Measurements from ENCODE around the gene RNASE12.
A peak's percentile ranks its signal among the peaks of the same experiment; 100 is the strongest.
"Not testable (repeated sequence)": the region's sequence is repeated elsewhere in the genome, so short reads cannot be mapped to it uniquely, and the experiment has no call there.

The RNASE12 gene

DNA sequence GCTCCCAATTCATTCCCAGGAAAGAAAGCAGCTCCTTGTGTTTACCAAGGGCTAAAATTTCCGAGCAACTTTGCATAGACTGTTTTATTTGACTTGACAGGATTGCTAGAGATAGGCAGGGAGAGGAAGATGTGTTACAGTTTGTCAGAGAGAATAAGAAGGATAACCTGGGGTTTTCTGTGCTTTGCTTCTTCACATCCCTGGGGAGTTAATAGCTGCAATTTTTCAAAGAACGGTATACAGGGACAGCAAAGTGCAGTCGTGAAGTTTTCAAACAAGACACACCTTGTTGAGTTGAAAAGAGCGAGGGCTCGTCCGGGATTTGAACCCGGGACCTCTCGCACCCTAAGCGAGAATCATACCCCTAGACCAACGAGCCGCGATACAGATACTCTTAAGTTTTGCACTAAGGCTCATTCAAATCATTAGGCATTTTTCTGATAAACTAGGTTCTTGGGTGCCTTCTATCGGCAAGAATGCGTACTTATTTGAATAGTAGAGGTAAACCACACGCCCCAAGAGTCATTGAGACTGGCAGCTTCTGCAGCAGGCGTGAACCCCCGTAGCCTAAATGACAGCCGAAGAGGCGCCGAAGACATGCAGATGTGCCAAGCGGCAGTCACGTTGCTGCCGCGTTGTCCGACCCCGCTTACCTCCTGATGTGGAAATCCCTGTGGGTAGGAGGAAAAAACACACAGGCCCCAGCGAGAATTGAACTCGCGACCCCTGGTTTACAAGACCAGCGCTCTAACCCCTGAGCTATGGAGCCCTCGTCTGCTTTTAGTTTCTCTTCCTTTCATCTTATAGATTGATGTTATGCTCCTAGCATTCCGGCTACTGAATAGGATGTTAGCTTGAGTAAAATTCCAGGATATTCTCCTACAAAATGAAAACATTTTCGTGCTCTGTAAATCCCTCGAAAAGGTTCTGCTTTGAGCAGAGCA lies 22.2 kb upstream of the RNASE12 start:
- peak; percentile 87 to 94 for DNase-seq

DNA sequence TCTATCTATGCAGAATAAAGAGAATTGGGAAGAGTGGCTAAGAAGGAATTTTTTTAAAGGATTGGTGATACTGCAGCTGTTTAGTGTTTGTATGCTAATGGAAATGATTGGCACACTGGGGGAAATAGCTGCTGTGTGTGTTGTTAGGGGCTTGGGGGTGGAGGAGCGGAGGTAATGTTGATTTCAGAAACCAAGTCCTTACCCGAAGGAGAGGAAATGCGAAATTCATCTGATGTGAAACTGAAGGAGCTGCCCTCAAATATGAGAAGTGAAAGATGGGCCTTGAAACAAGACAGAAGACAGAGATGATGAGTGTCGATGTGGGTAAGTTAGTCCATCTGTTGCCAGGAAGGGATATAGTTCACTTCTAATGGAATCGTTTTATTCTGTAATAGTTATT lies 21.2 kb upstream of the RNASE12 start:
- DNase-seq, result no peak

DNA sequence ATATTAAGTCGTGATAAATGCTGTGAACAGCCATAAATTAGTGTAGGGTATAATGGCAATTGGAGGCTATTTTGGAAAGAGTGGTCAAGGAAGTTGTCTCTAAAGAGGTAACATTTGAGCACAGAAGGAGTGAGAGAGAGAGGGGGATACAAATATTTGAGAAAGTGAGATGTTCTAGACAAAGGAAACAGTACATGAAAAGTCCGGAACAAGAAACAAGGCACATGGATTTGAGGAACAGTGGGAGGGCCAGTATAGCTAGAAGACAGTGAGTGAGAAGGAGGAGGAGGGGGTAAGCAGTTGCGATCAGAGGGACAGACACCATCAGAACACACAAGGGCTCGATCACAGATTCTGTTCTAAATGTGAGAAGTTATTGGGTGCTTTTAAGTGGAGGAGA lies 20.1 kb upstream of the RNASE12 start:
- DNase-seq, result no peak

DNA sequence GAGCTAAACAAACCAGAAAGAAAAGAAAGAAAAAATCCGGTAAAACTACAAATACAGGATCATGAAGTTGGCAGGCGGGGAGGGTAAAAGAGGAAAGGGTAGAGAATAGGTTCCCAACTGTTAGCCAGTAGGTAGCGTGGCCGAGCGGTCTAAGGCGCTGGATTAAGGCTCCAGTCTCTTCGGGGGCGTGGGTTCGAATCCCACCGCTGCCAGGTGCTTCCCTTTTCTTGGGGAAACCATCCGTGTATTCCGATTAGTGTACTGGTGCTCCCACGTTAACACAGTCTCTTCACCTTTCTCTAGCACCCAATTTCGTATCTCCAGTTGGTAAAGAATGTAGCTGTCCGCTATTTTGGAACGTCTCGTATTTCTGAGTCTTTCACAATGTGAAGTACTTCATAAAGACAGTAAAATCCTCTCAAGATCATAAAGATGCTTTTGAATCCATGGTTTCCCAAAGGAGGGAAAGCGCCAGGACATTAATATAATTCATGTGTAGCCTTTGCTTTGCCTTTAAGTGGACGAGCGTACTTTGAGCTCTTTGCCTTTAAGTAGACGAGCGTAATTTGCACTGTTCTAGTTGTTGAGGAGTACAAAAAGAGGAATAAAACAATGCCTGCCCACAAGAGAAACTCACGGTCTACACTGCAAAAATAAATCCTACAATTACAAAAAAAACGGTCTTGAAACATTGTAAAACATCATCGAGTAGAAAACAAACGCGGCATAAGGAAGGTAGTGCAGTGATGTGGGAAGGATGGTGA lies 19.0 kb upstream of the RNASE12 start:
- DNase-seq, result peak; percentile 65 to 77

DNA sequence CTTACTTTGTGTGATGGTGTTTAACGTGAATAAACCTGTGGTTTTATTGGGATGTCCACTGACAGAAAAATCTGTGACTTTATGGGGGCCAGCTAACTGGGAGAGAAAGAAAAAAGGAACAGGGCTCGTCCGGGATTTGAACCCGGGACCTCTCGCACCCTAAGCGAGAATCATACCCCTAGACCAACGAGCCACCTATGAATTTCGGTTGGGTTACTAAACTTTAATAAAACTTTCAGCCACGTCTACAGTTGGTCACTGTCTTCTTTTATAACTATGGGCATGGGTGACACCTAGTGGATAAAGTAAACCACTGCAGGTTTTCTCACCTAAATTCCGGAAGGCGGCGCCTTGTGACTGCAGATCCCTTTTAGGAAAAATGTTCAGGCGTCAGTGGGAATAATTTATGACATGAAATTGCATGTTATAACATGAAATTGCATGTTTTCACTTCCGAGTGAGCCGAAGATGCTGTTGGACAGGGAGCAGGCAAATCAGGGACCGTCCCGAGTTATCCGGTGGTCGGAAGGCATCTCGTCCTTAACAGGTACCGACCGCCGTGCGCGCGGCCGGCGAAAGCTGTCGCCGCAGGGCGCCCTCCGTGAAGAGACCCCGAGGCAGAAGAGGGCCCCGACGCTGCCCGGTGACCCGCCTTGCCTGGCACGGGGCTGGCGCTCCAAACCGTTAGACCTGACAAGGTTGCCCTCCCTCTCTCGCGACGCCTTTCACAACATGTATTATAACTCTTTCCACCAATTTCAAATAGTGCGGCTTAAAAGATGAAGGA lies 18.2 kb upstream of the RNASE12 start:
- peak; percentile 78 to 82 for DNase-seq

DNA sequence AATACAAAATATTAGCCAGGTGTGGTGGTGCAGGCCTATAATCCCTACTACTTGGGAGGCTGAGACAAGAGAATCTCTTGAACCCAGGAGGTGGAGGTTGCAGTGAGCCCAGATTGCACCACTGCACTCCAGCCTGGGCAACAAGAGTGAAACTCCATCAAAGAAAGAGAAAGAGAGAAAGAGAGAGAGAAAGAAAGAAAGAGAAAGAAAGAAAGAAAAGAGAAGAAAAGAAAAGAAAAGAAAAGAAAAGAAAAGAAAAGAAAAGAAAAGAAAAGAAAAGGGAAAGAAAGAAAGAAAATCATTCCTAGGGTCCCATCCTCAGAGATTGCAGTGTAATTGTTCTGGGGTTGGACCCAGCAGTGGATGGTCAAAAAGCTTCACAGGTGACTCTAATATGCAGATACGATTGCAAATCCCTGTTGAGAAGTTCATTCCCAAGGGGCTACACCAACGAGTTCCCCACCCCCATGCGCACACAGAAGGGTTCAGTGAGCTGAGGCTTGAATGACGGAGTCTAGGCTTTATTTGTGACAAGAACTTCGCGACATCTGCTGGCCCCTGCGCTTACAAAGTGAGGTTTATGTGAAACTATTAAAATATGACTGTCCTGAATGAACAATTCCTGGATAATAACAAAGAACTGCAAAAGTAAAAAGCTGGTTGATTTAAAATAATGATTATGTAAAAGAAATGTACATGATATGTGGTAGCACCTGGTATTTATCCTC lies 17.4 kb upstream of the RNASE12 start:
- no peak for DNase-seq

DNA sequence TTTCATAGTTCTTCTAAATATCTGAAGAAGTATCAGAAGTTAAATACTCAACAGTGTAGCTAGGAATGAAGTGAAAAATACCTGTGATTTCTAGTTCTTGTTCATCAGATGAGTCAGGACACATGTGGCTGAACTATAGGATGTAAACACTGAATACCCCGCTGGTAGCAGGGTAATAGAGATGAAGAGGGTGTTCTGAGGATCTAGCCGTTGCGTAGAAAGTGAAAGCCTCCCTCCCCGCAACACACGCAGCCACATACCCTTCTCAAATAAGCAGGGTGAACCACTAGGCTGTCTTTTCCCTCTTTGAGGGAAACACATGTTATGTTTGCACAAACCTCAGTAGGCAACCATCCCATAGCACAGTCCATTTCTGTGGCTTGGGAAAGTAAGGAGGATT lies 16.4 kb upstream of the RNASE12 start:
- DNase-seq, result no peak

DNA sequence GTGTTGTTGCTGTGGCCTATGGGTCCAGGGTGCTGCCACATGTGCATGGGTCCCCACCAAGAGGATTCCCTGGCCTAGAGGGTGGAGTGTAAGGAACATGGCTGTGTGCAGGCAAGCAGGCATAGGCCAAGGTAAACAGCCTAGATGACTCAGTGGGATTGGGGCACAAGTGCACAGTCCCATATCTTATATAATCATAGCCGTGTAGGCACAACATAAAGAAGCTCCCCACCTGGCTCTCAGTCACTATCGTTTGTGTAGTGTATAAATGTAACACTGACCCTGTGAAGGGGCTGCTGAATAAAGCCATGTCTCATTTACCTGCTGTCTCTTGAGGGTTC lies 15.7 kb upstream of the RNASE12 start:
- no peak for DNase-seq

DNA sequence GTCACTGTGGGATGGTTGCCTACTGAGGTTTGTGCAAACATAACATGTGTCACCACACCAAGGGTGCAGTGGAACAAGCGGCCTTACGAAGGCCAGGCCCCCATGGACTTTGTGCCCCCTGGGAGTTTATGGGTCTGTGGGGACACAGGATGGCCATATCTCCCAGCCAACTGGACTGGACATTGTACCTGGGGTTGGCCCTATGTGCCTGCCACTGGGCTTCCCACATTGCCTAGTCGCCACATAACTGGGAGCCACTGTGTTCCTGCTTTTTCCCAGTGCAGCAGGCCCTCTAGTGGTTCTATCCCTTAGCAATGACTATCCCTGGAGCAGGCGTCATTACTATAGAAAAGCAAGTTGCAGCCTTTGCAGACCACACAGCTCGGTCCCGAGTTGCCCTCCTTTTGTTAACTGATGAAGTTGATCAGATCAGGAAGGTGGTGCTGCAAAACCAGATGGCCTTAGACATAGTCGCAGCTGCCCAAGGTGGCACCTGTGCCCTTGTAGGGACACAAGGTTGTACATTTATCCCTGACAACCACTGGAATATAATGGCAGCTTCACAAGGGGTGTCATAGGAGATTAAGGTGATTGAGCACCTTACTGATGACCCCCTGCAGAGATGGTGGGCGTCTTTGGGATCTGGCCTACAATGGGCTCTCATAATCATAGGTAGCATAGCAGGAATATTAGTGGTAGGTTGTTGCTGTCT lies 15.2 kb upstream of the RNASE12 start:
- peak in 1 of 2 experiments; percentile 9 for DNase-seq

DNA sequence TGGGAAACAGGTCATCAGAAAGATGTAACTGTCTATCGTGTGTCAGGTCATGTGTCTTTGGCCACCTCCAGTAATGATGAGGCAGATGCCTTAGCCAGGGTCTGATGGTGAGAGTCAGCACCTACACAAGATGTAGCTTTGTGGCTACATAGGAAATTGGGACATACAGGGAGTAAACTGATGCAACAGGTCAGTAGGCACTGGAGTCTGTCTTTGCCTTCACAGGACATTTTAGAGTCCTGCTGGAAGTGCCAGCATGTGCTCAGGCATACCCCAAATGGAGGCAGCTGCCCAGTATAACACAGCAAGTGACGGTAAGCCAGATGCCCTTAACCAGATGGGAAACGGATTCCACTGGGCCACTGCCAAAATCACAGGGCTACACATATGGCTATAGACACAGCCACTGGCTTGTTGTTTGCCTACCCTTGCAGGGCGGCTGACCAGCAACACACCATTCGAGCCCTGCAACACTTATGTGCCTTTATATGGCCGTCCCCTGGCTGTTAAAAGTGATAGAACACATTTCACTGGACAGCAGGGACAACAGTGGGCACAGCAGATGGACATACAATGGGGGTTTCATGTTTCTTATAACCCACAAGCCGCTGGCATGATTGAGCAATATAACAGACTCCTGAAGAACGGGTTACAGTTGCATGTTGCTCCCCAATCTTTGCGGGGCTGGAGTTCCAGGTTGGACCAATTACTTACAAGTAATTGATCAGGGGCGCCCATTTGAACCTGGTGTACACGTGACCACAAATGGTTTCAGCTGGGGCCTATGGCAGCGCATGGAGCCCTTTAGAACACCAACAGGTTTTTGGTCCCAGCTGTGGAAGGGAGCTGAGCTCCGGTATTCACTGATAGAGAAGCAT lies 12.9 kb upstream of the RNASE12 start:
- no peak for DNase-seq

DNA sequence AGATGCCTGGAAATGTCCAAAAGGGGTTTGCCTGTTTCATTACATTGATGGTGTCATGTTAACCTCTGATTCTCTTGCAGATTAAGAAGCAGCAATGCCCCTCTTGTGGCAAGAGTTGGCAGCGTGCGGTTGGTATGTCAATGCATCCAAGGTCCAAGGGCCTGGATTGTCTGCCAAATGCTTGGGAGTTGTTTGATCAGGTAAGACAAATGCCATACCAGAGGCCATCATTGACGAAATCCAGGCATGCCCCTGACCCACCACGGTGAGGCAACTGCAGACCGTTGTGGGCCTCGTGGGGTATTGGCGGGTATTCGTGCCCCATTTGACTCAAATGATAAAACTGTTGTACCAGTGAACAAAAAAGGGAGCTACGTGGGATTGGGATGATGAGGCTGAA lies 11.4 kb upstream of the RNASE12 start:
- no peak for DNase-seq

DNA sequence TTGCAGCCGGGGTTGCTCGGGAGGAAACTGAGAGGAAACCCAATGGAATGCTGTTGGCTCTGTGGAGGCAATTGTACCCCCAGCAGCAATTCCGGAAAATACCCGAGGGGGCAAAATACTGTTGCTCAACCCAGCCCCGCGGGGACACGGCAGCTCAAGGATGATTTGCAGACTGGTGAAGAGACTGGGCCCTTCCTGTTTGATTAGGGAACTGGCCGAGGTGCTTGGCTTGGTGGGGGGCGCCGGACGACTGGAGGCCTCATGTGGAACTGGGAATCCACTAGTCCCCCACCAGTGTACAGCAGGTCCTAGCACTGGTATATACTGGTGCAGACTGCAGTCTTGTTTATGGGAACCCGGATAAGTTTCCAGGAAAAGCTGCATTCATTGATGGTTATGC lies 10.3 kb upstream of the RNASE12 start:
- no peak for DNase-seq

DNA sequence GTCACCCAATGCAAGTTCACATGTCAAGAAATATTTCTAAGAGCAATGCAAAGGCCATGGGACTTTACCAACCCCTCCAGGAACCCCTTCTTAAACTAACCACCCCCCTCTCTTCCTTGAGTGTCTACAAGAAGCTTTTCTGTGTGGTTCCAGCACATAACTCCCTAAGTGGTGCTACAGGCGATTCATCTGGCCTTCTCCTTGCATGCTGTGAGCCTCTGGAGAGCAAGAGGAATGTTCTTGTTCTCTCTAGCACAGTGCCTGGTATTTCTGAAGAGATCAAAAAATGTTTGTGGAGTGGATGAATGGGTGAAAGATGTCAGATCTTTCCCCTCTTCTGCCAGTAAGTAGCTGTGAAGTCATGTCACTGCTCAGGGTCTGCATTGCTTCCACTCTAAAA lies 5.9 kb upstream of the RNASE12 start:
- no peak for DNase-seq

DNA sequence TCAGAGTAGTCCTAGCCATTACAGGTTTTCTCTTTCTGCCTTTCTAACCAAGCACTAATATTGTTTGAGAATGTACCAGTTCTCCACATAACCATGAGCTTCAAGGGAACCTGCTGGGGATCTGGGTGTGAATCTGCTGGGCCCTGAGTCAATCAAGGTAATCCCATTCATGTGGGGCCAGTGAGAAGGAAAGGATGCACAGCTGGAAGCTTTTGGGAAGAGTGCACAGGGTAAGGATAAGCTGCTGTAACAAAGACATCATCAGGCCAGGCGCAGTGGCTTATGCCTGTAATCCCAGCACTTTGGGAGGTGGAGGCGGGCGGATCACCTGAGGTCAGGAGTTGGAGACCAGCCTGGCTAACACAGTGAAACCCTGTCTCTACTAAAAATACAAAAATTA lies 4.5 kb upstream of the RNASE12 start:
- DNase-seq, result not testable (repeated sequence)

DNA sequence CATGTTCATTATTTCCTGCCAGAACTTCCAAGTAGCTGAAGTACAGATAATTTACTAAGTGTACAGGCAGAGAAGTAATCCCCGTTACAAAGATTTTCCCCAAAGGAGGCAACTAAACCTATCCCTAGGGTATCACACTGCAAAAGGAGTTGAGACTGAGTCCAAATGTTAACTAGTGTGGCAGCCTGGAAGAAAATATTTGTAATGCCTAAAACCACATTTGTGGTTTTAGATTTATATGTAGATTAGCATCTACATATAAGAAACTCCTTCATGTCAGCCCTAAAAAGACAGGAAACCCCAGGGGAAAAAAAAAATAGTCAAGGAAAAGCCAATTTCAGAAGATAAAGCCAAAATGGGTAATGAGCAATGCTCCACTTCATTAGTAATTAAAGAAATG lies 1.4 kb upstream of the RNASE12 start:
- no peak for DNase-seq

DNA sequence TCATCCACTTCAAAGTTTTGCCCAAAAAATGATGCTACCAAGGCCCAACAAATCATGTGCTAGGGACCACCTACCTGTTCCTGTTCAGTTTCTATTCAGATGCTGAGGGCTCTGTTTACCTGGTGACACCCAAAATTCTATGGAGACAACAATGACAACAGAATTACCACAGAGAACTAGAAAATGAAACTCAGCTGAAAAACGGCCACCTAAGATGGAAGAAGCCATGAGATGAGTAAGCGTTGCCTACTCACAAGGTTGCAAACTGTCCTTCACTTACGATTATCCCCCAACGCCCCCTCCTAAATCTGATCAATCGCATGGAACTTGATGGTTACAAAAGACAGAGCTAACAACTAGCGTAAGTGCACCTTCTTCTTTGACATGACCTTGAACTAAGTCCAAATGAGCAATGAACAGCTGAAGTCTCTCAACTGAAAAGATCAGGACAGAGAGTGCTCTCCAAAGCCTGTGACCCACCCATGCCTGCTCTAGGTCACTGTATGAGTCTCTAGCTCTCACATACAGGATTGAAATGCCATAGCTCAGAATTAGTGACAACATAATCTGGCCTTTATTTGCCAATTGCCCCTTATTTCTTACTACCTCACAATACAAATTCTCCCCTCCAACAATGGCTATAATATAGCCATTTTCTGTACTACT lies 3.6 kb downstream of the RNASE12 start, which contains the start of gene RNASE11:
TSS of gene RNASE11 (minus strand) at position 513 of the 666 bp plus-strand sequence.
- no peak for DNase-seq

DNA sequence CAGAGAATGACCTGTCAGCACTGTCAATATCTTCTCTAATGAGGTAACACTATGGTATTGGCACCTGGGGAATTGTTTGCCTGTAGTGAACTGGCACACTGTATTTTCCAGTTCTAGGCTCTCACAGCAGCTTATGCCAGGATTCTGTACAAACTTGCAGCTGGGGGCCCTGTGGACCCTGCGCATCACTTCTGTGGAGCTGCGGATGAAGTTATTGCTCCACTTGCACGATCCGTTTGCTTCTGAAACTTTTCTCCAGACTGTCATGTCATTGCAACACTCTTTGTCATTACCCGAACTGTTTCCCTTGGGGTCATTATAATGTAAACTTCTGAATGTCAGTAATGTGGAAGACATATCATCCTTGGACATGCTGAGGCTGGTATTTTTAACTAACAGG lies 7.3 kb downstream of the RNASE12 start:
- DNase-seq, result no peak

DNA sequence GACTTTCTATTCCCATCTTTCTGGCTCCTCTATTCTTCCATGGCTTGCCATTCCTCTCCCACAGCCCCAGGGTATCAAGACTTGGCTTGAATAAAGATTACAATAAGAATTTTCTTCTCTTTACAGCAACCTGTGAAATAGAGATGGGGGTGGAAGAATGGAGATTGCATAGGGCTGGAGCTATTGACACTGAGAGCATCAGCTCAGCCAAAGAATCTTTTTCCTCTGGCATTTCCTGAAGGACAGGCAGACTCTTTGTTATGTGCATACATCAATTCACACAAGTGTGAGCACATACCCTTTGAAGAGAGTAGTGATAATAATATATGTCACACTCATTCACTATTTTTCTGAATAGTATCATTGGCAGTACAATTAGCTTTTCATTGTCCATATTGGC lies 8.0 kb downstream of the RNASE12 start:
- DNase-seq, result no peak

DNA sequence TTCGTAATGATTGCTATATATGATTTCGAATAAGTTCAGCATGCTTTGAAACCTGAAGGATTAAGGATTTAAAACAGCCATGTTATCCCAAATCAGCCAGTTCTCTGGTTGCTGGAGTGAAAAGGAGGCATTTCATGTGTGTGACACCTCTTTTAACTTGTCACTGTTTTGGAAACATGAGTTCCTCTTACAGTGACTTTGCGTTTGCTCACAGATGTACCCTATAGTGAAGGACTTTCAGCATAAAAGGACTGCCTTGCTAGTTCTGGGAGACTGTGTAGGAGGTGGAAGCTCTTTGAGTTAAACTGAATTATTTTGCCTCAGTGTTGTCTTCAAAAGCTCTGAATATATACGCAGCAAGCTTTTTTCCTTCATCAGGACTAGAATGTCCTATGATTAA lies 10.9 kb downstream of the RNASE12 start:
- DNase-seq, result no peak

DNA sequence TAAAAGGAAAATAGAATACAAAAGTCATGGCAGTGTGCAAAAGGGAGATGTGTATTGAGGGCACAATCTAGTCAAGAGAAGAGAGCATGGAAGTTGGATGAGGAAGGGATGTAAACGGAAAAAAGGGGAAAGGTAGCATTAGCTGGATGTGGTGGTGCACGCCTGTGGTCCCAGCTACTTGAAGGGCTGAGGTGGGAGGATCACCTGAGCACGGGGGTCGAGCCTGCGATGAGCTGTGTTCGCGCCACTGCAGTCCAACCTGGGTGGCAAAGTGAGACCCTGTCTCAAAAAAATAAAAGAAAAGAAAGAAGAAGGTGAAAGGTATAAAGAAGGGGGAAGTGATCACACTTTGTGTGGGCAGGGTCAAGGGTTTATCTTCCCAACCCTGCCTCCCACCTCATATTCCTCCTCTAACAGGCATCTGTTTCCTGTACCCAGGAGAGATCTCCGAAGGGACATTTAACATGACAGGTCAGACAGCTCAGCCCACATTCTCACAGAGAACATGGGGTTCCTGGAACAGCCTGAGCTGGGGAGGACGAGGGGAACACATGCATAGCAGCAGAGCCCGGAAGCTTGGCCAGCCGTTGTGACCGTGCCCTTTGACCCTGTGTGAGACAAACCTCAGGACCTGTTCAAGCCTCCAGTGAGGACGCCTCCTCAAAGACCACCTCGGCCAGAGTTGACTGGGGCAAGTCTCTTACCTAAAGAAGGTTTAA lies 12.2 kb downstream of the RNASE12 start:
- DNase-seq, result no peak

All from NCI-H2081 (cell line).